ENCODE results near the gene TRIM71.

Gene TRIM71

DNA sequence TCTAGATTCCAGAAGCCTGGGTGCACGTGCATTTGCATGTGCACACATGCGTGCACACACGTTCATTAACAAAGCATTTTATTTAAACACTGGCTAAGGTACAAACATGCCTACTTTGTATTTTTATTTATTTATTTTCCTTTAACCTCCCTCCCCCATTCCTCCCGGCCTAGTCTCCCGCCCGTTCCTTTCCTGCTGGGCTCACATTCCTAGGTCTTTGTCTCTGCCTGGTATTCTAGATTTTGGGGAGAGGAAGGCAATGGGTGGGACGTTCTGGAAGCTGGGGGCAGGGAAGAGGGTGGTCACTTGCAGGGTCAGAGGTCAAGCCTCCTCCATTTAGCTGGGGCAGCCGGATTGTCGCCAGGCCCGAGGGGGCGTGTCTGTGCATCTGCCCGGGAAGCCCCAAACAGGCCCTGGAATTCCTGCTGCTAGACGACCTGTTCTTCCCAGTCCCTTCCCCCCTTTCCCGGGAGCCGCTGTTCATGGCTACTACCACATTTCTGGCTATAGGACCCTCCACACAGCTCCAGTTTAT is 51.8 kb downstream of the TRIM71 start:
- no peak for FAIRE-seq

- FAIRE-seq: no peak
Observed at GRCh38 chr3:32870373-32871095, 52.7 kb downstream of the TRIM71 start.

GRCh38 chr3:32871273-32871672 is 53.5 kb downstream of the TRIM71 start:
- no peak for FAIRE-seq

- FAIRE-seq: no peak
Observed at GRCh38 chr3:32872487-32873382, 54.9 kb downstream of the TRIM71 start.

- no peak for FAIRE-seq
Observed at GRCh38 chr3:32873531-32874130, 55.8 kb downstream of the TRIM71 start.

DNA sequence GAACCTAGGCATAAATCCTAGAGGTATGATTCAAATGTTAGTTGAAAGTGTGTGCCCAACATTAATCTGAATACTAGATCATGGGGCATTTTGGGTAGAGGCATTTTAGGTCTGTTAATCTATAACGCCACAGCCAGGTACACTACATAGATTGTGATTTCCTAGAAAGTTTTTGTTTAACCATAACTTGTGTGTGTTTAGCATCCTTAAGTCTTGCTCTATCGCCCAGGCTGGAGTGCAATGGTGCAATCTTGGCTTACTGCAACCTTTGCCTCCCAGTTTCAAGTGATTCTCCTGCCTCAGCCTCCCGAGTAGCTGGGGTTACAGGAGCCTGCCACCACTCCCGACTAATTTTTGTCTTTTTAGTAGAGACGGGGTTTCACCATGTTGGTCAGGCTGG is 59.1 kb downstream of the TRIM71 start:
- FAIRE-seq: no peak

GRCh38 chr3:32877598-32877997 is 59.8 kb downstream of the TRIM71 start:
- no peak for FAIRE-seq

DNA sequence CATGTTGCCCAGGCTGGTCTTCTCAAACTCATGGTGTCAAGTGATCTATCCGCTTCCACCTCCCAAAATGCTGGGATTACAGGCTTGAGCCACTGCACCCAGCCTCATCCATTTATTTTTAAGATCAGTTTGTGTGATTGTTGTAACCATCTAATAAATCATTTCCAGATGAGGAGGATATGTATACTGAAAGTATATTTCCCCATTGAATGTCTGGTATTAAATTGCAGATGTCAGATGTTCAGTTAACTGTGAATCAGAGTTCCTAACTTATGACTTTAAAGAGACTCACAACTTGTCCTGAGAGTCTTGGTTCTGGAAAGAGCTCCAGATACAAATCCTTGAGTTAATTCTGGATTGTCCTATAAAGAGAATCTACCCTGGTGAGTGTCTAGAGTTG is 62.4 kb downstream of the TRIM71 start:
- FAIRE-seq: no peak

DNA sequence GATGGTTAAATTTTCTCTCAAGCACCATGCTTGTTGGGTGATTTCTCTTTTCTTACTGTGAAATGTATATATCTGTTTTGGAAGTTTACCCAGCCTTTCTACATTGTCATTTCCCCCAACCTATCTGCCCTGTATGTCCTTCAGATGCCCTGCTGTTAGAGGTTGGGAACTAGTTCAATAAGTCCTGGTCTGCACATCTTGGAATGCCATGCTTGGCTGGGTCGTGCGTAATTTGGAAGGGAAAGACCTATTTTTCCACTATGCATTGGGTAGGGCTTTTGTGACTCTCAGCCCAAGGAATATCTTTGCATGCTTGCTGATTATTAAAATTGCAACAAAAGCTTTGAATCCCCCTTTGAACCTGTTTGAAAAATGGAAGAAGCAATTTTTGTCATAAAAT is 63.8 kb downstream of the TRIM71 start:
- no peak for FAIRE-seq

DNA sequence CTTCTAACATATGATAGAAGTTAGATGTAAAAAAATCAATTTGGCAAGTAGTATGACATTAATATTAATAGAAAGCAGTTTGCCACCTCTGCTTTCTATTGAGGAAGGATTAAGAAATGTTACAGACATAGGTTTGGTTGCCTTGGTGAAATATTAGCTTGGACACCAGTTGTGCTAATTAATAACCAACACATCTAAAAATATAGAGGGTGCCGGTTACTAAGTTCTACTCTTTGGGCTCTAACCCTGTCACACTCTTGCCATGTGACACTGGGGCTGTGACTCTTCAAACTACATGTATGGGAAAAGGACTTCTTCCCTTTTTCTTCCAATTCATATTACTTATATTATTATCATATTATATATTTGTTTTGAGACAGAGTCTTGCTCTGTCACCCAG is 64.4 kb downstream of the TRIM71 start:
- FAIRE-seq: no peak

DNA sequence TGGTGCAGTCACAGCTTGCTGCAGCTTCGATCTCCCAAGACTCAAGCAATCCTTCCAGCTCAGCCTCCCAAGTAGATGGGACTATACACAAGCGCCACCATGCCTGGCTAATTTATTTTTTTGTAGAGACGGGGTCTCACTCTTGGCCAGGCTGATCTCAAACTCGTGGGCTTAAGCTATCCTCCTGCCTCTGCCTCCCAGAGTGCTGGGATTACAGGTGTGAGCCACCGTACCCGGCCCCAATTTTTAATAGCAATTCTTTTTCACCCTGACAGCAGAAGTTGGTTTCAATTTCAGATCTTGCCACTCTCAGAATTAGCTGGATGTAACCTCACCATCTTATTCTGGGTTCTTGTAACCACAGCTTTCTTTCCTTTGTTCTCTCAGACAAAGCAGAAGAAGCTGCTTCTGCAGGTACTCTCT is 64.8 kb downstream of the TRIM71 start:
- no peak for FAIRE-seq

- no peak for FAIRE-seq
Observed at GRCh38 chr3:32883817-32884216, 66.0 kb downstream of the TRIM71 start.

DNA sequence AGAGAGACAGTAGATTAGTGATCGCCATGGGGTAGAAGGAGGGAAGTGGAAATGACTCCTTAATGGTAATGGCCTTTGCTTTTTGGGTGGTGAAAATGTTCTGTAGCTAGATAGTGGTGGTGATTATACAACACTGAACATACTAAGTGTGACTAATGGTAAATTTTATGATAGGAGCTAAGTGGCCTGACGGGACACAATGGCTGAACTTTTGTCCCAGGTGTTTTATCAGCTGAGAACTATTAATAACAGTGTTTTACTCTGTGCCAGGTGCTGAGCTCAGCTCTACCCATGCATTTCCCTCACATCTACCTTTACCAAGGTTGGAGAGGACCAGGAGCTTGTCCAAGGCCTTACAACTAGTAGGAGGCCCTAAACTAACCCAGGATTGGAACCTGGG is 66.8 kb downstream of the TRIM71 start:
- FAIRE-seq: no peak

- FAIRE-seq: no peak
Observed at GRCh38 chr3:32885283-32885901, 67.6 kb downstream of the TRIM71 start.

GRCh38 chr3:32886296-32886695 is 68.5 kb downstream of the TRIM71 start:
- no peak for FAIRE-seq

- no peak for FAIRE-seq
Observed at GRCh38 chr3:32886911-32887310, 69.1 kb downstream of the TRIM71 start.

GRCh38 chr3:32888739-32889138 is 70.9 kb downstream of the TRIM71 start:
- FAIRE-seq: no peak

GRCh38 chr3:32890420-32891276 is 72.9 kb downstream of the TRIM71 start:
- no peak for FAIRE-seq

- no peak for FAIRE-seq
Observed at GRCh38 chr3:32891365-32891764, 73.6 kb downstream of the TRIM71 start.

DNA sequence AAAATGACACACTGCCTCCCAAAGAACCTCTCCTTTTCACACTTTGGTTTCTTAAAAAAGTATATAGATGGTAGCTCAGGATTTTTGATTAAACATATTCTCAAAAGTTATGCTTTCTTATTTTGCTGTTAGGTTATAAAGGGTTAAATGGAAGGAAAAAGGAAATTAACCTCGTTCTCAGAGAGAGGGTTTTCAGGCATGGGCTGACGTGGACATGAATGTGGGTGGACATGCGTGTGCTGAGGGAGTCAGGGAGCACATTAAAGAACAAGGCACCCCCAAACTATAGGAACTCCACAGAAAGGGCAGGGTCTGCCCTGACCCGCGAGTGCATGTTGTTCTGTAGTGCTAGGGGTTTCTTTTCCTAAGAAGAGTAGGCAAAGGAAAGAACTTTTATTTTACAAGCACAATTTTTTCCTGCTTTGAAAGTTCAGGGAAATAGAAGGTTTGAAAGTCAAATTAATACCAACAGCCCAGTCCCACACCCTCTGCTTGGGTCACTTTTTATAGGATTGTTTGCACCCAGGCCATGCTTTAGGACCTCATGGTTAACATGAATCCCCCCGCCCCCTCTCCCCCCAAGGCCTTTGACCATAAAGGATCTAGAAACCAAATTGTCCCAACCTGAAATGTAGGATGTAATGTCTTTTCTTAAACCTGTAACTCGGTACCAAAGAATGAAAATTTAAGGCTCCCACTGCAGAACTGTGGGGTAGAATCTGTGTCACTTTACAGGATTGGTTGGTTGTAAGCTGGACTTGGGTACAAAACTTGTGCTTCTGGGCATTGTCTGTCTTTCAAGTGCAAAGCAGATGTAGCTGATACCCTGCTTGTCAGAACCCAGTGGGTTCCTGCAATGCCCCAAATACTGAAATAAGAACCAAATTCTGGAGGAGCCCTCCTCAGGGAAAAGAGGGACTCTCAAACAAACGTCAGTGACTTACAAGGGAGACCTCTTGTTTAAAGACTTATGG is 75.1 kb downstream of the TRIM71 start:
- FAIRE-seq: no peak

GRCh38 chr3:32894977-32895376 is 77.2 kb downstream of the TRIM71 start:
- FAIRE-seq: no peak
